ENCODE data around the gene AKAP6. TPM values are rescaled to one million over a fixed set of nuclear protein-coding genes. Genes with fewer than 3 reads are reported as not detected.

The AKAP6 gene
- total and polyA plus RNA-seq, 4 donors: 0.42 to 3.2 (median 1.7) TPM

DNA sequence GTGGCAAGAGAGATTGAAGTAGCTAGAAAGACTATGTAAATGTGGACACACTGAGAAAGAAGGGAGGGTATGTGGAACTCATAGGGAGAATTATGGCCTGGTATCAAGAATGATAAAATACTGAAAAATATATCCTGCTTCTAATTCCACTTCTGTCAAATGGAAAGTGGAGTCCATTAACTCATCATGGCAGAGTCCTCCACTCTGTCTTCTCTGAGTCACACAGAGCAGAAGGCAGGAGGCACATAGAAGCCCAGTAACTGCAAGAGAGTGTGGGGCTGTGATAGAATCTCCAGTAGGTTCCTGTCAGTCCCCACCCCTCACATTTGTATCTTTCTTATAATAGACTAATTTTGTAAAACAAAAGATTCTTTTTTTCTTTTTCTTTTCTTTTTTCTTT is 223.7 kb downstream of the AKAP6 start:
- DNase-seq (ENCODE audit: low spot score): no peak
- Histone ChIP-seq H3K36me3 (ENCODE audit: control insufficient read depth in 4 of 4, insufficient read depth in 3 of 4, low read depth in 1 of 4, low read length in 3 of 4) (no peaks in the 10 kb centered on the region), H3K27ac (ENCODE audit: low read depth in 1 of 2, low read length in 2 of 2) (no peak overlapping the region), H3K27me3 (ENCODE audit: control insufficient read depth in 4 of 4, insufficient read depth in 4 of 4, low read length in 3 of 4) (no peaks in the 10 kb centered on the region), H3K4me1 (ENCODE audit: control insufficient read depth in 4 of 4, insufficient read depth in 4 of 4, low read length in 3 of 4) (no peaks in the 10 kb centered on the region), H3K9me3 (ENCODE audit: control insufficient read depth in 4 of 4, low read length in 3 of 4) (no peaks in the 10 kb centered on the region), H3K9ac (ENCODE audit: low read depth in 1 of 2, low read length in 2 of 2) (no peak overlapping the region), H3K4me3 (ENCODE audit: low read depth in 1 of 3, low read length in 3 of 3) (no peak overlapping the region)
- no peak for TF ChIP-seq YY1 (IDR thresholded peaks at IDR 0.05)
- TF ChIP-seq NR2F2 (IDR thresholded peaks at IDR 0.05): no peak
- TF ChIP-seq GABPA (IDR thresholded peaks at IDR 0.05 in 1 of 2, conservative IDR thresholded peaks at IDR 0.05 in 1 of 2): no peak
- TF ChIP-seq, protein P1, sequence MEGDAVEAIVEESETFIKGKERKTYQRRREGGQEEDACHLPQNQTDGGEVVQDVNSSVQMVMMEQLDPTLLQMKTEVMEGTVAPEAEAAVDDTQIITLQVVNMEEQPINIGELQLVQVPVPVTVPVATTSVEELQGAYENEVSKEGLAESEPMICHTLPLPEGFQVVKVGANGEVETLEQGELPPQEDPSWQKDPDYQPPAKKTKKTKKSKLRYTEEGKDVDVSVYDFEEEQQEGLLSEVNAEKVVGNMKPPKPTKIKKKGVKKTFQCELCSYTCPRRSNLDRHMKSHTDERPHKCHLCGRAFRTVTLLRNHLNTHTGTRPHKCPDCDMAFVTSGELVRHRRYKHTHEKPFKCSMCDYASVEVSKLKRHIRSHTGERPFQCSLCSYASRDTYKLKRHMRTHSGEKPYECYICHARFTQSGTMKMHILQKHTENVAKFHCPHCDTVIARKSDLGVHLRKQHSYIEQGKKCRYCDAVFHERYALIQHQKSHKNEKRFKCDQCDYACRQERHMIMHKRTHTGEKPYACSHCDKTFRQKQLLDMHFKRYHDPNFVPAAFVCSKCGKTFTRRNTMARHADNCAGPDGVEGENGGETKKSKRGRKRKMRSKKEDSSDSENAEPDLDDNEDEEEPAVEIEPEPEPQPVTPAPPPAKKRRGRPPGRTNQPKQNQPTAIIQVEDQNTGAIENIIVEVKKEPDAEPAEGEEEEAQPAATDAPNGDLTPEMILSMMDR (IDR thresholded peaks at IDR 0.05; ENCODE audit: low read depth, low read length, missing input control): no peak
- TF ChIP-seq, protein P2, sequence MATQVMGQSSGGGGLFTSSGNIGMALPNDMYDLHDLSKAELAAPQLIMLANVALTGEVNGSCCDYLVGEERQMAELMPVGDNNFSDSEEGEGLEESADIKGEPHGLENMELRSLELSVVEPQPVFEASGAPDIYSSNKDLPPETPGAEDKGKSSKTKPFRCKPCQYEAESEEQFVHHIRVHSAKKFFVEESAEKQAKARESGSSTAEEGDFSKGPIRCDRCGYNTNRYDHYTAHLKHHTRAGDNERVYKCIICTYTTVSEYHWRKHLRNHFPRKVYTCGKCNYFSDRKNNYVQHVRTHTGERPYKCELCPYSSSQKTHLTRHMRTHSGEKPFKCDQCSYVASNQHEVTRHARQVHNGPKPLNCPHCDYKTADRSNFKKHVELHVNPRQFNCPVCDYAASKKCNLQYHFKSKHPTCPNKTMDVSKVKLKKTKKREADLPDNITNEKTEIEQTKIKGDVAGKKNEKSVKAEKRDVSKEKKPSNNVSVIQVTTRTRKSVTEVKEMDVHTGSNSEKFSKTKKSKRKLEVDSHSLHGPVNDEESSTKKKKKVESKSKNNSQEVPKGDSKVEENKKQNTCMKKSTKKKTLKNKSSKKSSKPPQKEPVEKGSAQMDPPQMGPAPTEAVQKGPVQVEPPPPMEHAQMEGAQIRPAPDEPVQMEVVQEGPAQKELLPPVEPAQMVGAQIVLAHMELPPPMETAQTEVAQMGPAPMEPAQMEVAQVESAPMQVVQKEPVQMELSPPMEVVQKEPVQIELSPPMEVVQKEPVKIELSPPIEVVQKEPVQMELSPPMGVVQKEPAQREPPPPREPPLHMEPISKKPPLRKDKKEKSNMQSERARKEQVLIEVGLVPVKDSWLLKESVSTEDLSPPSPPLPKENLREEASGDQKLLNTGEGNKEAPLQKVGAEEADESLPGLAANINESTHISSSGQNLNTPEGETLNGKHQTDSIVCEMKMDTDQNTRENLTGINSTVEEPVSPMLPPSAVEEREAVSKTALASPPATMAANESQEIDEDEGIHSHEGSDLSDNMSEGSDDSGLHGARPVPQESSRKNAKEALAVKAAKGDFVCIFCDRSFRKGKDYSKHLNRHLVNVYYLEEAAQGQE (IDR thresholded peaks at IDR 0.05): no peak
- TF ChIP-seq TAF1 (conservative IDR thresholded peaks at IDR 0.05): no peak
- no peak for TF ChIP-seq FOXA2 (IDR thresholded peaks at IDR 0.05)
- no peak for TF ChIP-seq RXRA (IDR thresholded peaks at IDR 0.05)
- no peak for TF ChIP-seq FOXA1 (IDR thresholded peaks at IDR 0.05)
- TF ChIP-seq JUND (IDR thresholded peaks at IDR 0.05): no peak
- TF ChIP-seq, protein P3, sequence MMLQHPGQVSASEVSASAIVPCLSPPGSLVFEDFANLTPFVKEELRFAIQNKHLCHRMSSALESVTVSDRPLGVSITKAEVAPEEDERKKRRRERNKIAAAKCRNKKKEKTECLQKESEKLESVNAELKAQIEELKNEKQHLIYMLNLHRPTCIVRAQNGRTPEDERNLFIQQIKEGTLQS (IDR thresholded peaks at IDR 0.05): no peak
- no peak for TF ChIP-seq SP1 (IDR thresholded peaks at IDR 0.05)
- TF ChIP-seq HNF4A (conservative IDR thresholded peaks at IDR 0.05): no peak
- no peak for TF ChIP-seq RAD21 (IDR thresholded peaks at IDR 0.05)
- TF ChIP-seq, protein P4, sequence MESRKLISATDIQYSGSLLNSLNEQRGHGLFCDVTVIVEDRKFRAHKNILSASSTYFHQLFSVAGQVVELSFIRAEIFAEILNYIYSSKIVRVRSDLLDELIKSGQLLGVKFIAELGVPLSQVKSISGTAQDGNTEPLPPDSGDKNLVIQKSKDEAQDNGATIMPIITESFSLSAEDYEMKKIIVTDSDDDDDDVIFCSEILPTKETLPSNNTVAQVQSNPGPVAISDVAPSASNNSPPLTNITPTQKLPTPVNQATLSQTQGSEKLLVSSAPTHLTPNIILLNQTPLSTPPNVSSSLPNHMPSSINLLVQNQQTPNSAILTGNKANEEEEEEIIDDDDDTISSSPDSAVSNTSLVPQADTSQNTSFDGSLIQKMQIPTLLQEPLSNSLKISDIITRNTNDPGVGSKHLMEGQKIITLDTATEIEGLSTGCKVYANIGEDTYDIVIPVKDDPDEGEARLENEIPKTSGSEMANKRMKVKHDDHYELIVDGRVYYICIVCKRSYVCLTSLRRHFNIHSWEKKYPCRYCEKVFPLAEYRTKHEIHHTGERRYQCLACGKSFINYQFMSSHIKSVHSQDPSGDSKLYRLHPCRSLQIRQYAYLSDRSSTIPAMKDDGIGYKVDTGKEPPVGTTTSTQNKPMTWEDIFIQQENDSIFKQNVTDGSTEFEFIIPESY (IDR thresholded peaks at IDR 0.05): no peak
- TF ChIP-seq, protein P5, sequence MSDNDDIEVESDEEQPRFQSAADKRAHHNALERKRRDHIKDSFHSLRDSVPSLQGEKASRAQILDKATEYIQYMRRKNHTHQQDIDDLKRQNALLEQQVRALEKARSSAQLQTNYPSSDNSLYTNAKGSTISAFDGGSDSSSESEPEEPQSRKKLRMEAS (IDR thresholded peaks at IDR 0.05): no peak
- no peak for TF ChIP-seq HNF4G (IDR thresholded peaks at IDR 0.05)
- TF ChIP-seq EGR1 (IDR thresholded peaks at IDR 0.05; ENCODE audit: low read depth in 2 of 2): no peak
